GM18873 (cell line): Measurements from ENCODE around the gene DAP.
"Not testable (repeated sequence)": the region's sequence is repeated elsewhere in the genome, so short reads cannot be mapped to it uniquely, and the experiment has no call there.

ENCODE experiments used
- ATAC-seq: cut with Tn5 transposase; IDR thresholded peaks from one replicate; pipeline ENCODE4 v1.9.1; 2021; ENCODE audit warnings: mild to moderate bottlenecking, moderate library complexity, moderate number of reproducible peaks; ENCODE audit not compliant: unreplicated experiment, low FRiP score

DAP gene

GRCh38 chr5:10735569-10736276 is 25.3 kb downstream of the DAP start:
- peak; percentile 64 for ATAC-seq

- no peak for ATAC-seq
These were observed 26.1 kb downstream of the DAP start for GRCh38 chr5:10734832-10735523.

- ATAC-seq, result no peak
These were observed 26.9 kb downstream of the DAP start for GRCh38 chr5:10734037-10734709.

- no peak for ATAC-seq
These were observed 27.6 kb downstream of the DAP start for GRCh38 chr5:10733426-10733825.

GRCh38 chr5:10731913-10732312 is 29.1 kb downstream of the DAP start:
- no peak for ATAC-seq

DNA sequence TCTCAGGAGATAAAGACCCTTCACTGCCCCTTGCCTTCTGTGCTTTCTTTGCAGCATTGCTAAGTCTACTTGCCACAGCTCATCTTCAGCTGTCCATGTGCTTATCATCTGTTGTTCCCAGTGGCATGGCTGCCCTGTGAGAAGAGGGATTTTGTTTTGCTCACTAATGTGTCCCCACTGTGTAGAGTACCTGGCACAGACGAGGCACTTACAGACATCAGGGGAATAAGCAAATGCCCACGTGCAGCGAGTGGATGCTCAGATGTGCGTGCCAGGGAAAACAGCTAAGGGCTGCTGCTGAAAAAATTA is 31.0 kb downstream of the DAP start:
- ATAC-seq, result no peak

- no peak for ATAC-seq
These were observed 31.6 kb downstream of the DAP start for GRCh38 chr5:10729320-10730042.

DNA sequence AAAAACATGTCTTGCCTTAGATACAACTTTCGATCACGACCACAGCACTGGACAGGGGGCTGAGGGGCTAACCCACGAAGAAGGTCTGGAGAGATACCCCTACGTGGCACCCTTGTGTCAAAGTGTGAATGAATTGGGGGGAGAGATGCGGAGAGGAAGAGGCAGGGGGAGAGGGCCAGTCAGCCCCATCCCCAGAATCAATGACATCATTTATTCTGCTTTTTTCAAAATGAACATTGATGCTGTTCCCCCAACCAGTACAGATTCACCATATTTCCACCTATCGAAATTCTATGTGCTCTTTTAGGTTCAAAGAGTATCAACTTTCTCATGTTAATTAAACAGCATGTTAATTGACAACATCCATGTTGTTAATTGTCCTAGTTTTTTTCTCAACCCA is 32.4 kb downstream of the DAP start:
- ATAC-seq, result no peak

GRCh38 chr5:10727861-10728260 is 33.2 kb downstream of the DAP start:
- no peak for ATAC-seq

DNA sequence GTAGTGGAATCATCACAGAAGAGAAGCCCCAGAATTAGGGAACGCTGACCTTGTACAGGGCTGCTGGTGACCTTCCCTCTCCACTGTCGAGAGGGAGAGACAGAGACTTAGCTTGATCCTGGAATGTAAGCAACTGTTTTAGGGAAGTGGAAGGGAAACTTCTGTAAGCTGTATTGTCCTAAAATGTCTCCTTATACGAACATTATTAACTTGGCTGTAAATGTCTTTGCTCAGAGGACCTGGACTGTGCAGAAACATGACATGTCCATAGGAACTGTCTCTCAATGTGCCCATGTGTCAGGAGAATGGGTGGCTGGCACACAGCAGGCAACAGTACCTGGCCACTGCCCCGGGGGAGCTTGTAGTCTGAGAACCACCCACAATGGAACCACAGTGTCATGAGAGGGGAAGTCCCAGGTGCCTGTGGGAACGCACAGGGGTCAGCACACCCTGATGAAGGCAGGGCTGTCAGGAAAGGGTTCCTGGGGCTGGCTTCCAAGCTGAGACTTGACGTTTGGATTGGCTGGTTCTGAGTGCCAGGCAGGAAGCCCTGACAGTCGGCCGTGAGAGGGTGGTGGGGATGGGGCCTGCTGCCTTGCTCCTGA is 34.0 kb downstream of the DAP start:
- peak; percentile 96 for ATAC-seq

DNA sequence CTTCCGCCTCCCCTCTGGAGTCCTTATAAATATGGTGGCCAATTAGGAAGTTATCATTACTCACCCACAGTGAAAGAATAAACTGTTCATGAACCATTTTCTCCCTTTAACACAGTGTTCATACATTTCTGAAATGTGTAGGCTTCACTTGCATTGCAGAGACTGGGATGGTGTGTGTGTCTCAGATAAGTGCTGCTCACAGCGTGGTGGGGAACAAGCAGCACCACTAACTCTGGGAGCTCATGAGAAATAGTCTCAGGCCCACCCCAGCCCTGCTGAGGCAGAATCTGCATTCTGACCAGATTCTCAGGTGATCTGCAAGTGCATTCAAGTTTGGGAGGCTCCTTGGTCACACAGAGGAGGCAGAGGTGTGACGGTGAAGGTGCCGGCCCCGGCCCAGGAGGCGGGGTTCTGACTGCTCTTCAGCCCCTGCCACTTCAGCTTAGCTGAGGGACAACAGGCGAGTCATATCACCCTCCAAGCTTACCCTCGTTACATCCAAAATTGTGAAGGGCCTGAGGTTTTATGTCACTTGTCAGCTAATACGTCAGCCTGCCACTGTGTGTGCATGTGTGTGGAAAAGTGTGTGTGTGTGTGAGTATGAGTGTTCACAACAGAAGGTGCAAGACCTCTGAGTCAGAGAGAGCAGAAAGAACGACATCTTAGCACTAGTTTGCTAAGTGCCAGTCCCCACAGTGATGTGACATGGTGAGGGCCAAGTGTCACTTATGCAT is 34.7 kb downstream of the DAP start:
- ATAC-seq, result no peak

- no peak for ATAC-seq
These were observed 35.4 kb downstream of the DAP start for GRCh38 chr5:10725636-10726035.

- ATAC-seq, result no peak
These were observed 36.1 kb downstream of the DAP start for GRCh38 chr5:10724781-10725507.

DNA sequence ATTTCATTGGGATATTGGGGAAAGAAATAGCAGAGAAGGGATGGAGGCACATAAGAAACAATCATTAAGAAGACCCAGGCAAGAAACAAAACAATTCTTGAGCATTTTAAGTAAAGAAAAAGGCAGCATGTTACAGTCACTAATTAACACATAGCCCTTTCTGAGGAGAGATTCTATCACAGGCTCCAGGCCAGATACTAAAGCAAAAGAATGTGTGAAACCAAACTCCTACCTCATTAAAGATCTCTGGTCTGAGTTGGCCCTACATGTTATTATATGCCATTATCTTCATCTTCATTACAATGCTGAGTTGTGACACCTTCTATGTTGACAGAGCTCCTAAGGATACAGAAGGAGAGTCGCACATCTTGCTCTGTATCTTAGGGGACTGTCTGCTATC is 37.5 kb downstream of the DAP start:
- ATAC-seq, result no peak

DNA sequence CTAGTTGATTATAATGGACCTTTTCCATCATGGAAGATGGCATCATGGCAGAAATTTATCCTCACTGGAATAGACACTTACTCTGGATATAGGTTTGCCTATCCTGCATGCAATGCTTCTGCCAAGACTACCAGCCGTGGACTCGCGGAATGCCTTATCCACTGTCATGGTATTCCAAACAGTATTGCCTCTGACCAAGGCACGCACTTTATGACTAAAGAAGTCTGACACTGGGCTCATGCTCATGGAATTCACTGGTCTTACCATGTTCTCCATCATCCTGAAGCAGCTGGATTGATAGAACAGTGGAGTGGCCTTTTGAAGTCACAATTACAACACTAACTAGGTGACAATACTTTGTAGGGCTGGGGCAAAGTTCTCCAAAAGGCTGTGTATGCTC is 40.3 kb downstream of the DAP start:
- not testable (repeated sequence) for ATAC-seq

GRCh38 chr5:10719965-10720364 is 41.1 kb downstream of the DAP start:
- ATAC-seq, result no peak

DNA sequence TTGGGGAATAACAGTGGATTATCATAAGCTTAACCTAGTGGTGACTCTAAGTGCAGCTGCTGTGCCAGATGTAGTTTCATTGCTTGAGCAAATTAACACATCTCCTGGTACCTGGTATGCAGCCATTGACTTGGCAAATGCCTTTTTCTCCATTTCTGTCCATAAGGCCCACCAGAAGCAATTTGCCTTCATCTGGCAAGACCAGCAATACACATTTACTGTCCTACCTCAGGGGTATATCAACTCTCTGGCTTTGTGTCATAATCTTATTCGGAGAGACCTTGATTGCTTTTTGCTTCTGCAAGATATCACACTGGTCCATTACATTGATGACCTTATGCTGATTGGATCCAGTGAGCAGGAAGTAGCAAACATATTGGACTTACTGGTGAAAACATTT is 42.4 kb downstream of the DAP start:
- ATAC-seq, result not testable (repeated sequence)

- ATAC-seq, result not testable (repeated sequence)
These were observed 44.2 kb downstream of the DAP start for GRCh38 chr5:10716825-10717224.

DNA sequence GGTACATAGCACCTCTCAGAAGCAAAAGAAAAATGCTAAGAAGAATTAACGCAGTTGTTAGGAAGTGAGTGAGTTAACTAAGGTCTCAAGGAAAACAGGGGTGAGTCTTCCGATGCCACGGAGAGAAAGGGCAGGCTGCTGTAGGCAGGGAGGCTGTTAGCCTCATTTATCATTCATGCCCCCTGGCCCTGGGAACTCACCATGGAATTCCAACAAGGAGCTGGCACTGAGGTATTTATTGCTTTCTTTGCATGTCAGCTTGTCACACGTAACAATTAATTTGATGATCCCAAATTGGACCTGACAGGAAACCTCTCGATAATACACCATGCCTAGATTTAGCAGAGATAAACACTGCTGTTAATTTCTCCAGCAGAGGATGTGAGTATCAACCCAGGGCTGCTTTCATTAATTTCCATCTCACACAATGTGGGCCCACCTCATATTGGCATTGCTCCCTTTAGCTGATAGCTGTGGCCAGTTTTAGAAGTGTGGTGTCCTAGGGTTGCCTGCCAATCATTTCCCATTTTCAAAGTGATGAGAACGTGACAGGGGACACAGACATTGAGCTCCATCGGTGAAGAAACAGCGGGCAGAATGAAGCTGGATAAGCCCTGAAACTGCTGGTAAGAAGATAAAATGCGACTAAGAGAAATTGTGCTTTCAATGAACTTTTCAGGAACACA is 45.3 kb downstream of the DAP start:
- ATAC-seq, result no peak
